ENCODE measurements around the gene DOCK6.

The DOCK6 gene

DNA sequence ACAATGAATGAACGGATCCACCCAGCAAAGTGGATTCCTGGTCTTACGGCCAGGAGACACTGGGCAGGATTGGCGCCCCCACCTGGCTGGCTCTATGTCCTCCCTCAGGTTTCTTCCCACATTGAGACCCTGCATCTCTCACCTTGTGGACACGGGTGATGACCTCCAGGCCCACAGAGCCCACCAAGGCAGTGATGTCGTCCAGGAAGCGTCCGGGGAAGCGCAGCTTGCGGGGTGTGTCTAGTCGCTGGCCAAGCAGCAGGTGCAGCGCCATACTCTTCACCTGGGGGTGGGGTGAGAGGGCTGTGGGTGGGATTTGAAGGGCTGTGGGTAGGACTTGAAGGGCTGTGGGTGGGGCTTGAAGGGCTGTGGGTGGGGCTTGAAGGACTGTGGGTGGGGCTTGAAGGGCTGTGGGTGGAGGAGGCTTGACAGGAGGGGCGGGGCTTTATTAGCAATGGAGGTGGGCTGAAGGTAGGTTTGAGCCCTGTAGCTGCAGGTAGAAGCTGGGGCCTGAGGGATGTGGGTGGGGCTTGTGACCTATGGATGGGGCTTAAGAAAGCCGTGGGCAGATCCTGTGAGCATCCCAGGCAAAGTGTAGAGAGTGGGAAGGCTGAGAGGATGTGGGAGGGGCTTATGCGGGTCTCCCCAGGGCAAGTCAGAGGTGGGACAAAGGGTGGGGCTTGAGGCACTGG, 35.0 kb downstream of the DOCK6 start:
- no peak overlapping the region for H3K4me3 ChIP-seq (replicated peaks; ENCODE audit: low read depth, low read length)
- TF ChIP-seq, protein P1, sequence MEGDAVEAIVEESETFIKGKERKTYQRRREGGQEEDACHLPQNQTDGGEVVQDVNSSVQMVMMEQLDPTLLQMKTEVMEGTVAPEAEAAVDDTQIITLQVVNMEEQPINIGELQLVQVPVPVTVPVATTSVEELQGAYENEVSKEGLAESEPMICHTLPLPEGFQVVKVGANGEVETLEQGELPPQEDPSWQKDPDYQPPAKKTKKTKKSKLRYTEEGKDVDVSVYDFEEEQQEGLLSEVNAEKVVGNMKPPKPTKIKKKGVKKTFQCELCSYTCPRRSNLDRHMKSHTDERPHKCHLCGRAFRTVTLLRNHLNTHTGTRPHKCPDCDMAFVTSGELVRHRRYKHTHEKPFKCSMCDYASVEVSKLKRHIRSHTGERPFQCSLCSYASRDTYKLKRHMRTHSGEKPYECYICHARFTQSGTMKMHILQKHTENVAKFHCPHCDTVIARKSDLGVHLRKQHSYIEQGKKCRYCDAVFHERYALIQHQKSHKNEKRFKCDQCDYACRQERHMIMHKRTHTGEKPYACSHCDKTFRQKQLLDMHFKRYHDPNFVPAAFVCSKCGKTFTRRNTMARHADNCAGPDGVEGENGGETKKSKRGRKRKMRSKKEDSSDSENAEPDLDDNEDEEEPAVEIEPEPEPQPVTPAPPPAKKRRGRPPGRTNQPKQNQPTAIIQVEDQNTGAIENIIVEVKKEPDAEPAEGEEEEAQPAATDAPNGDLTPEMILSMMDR (IDR thresholded peaks at IDR 0.05; ENCODE audit: low read depth, low read length, missing control alignments), result peak; percentile 33
- DNase-seq (ENCODE audit: extremely low read depth, low read depth), result no peak

DNA sequence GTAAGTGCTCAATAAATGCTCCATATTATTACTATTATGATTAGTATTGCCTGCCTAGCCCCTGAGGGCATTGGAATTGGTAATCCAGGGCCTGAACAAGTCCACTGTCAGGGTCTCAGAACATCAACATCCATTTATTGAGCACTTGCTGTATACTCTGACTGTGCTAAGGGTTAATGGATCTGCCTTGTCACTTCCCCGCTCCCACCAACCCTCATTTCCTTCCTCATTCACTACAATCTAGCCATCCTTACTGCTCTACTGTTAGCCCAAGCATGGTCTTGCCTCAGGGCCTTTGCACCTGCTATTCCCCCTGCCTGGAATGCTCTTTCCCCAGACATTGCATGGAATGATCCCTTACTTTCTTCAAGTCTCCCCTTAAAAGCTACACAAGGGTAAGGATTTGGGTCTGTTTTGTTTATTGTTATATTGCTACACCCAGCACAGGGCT, 35.6 kb downstream of the DOCK6 start:
- no peak for DNase-seq (ENCODE audit: extremely low read depth, low read depth)
- TF ChIP-seq, protein P1 (IDR thresholded peaks at IDR 0.05; ENCODE audit: low read depth, low read length, missing control alignments), result no peak
- no peak overlapping the region for H3K4me3 ChIP-seq (replicated peaks; ENCODE audit: low read depth, low read length)

DNA sequence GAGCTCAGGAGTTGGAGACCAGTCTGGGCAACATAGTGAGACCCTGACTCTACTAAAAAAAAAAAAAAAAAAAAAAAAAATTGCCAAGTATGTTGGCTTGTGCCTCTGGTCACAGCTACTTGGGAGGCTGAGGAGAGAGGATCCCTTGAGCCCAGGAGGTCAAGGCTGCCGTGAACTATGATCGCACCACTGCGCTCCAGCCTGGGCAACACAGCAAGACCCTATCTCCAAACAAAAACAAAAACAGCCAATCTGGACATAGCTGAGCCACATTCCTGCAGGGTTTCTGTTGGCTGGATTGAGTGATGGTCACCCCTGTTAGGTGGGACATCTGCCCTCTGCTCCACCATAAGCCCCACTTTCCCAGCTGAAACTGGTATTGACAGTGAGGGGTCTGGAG, 36.5 kb downstream of the DOCK6 start:
- DNase-seq (ENCODE audit: extremely low read depth, low read depth), result no peak
- TF ChIP-seq, protein P1 (IDR thresholded peaks at IDR 0.05; ENCODE audit: low read depth, low read length, missing control alignments), result no peak
- H3K4me3 ChIP-seq (replicated peaks; ENCODE audit: low read depth, low read length), result no peak overlapping the region

DNA sequence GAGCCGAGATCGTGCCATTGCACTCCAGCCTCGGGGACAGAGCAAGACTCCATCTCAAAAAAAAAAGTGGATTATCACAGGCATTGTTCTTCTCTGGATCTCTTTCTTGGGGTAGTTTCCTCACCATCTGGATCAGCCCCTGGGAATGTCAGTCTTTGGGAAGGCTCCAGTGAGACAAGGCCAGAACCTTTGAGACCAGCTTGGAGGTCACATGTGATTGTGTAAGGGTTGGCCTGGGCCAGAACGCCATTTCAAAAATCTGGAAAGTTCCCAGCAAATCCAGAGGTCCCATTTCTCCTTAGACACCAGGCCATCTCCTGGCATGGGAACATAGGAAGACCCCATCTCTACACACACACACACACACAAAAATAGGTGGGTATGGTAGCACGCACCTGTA, 37.2 kb downstream of the DOCK6 start:
- DNase-seq (ENCODE audit: extremely low read depth, low read depth), result no peak
- TF ChIP-seq, protein P1 (IDR thresholded peaks at IDR 0.05; ENCODE audit: low read depth, low read length, missing control alignments), result no peak
- no peak overlapping the region for H3K4me3 ChIP-seq (replicated peaks; ENCODE audit: low read depth, low read length)

DNA sequence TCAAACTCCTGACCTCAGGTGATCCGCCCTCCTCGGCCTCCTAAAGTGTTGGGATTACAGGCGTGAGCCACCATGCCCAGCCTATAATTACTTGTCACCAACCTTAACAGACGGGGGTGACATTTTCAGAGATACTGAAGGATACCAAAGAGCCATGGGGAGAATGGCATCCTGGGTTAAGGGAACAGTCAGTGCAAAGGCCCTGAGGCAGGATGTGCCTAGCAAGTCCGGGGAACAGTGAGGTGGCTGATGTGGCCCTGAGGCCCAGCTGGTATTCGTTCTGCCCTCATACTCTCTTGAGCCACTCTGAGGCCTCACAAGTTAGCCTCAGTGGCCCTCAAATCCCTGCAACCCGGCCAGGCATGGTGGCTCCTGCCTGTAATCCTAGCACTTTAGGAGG, 37.9 kb downstream of the DOCK6 start:
- TF ChIP-seq, protein P1 (IDR thresholded peaks at IDR 0.05; ENCODE audit: low read depth, low read length, missing control alignments), result no peak
- DNase-seq (ENCODE audit: extremely low read depth, low read depth), result no peak
- H3K4me3 ChIP-seq (replicated peaks; ENCODE audit: low read depth, low read length), result no peak overlapping the region

DNA sequence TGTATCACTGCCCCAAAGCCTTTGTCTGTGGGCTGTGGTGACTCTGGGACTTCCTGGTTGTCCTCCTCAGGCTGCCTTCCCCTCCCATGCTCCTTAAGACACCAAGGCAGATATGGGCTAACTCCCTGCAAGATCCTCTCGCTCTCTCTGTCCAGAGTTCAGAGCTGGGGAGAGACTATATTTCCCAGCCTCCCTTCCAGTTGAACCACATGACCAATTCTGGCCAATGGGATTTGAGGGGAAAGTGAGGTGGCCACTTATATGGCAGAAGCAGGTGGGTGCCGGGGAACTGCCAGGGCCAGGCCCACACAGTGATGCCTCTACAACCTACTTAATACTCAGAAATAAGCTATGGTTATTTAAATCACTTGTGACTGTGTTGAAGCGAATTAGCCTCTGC, 39.1 kb downstream of the DOCK6 start:
- TF ChIP-seq, protein P1 (IDR thresholded peaks at IDR 0.05; ENCODE audit: low read depth, low read length, missing control alignments), result no peak
- H3K4me3 ChIP-seq (replicated peaks; ENCODE audit: low read depth, low read length), result no peak overlapping the region
- no peak for DNase-seq (ENCODE audit: extremely low read depth, low read depth)

All from HFF-Myc (cell line).